PC-9 (cell line): ENCODE measurements around the gene ZNF214. TPM values are rescaled to one million over a fixed set of nuclear protein-coding genes. Genes with fewer than 3 reads are reported as not detected.

Experiments
- Bru-seq: library from RNA; stranded (reverse); fragments of 400-500 nt; gene quantifications from one replicate; lab custom pipeline; 2021; lab: Mats Ljungman, UMichigan
- BruChase-seq, 2 experiments: library from RNA; stranded (reverse); fragments of 400-500 nt; gene quantifications; one replicate each; lab custom pipeline; 2021; lab: Mats Ljungman, UMichigan
- BruUV-seq: library from RNA; stranded (reverse); fragments of 400-500 nt; replicated peaks from 2 replicates; lab custom pipeline; 2021; lab: Mats Ljungman, UMichigan
- CTCF ChIA-PET: fragments of 300-600 bp; sonication (Branson Sonifier 250); formaldehyde crosslinking; loops from one replicate; lab custom pipeline; 2022; ENCODE audit warnings: antibody characterized with exemption; lab: Charles Lee
- POLR2A ChIA-PET: fragments of 300-600 bp; sonication (Branson Sonifier 250); formaldehyde crosslinking; loops from one replicate; lab custom pipeline; 2022; ENCODE audit warnings: antibody characterized with exemption; ENCODE audit not compliant: unreplicated experiment; lab: Charles Lee
- DNase-seq, 2 experiments: peaks; one replicate each; pipeline versions ENCODE4 v3.0.0 to v3.0.0-alpha.2; 2015 to 2022; ENCODE audit warnings: mixed read lengths in 1 of 2
- H2AFZ ChIP-seq: fragments of 200-600 bp; sonication (generic); 2 replicates; pipeline ENCODE4 v1.8.1; 2017; ENCODE audit warnings: antibody characterized with exemption
- H3F3A ChIP-seq: fragments of 200-600 bp; sonication (generic); 2 replicates; pipeline ENCODE4 v1.8.1; 2017; ENCODE audit warnings: antibody characterized with exemption, mild to moderate bottlenecking, low read depth; ENCODE audit not compliant: insufficient read depth
- H3K27ac ChIP-seq: fragments of 200-600 bp; sonication (generic); 2 replicates; pipeline ENCODE4 v1.6.1; 2016; ENCODE audit warnings: mixed run types
- H3K27me3 ChIP-seq: fragments of 200-600 bp; sonication (generic); 2 replicates; pipeline ENCODE4 v1.6.1; 2016; ENCODE audit warnings: low read depth, mixed run types; ENCODE audit not compliant: insufficient read depth
- H3K36me3 ChIP-seq: fragments of 200-600 bp; sonication (generic); 2 replicates; pipeline ENCODE4 v1.6.1; 2016; ENCODE audit warnings: low read depth, mixed run types
- H3K4me1 ChIP-seq: fragments of 200-600 bp; sonication (generic); replicated peaks from 2 replicates; pipeline ENCODE4 v1.6.1; 2016; ENCODE audit warnings: mixed run types; ENCODE audit not compliant: insufficient read depth
- H3K4me2 ChIP-seq: fragments of 200-600 bp; sonication (generic); 2 replicates; pipeline ENCODE4 v1.6.1; 2017; ENCODE audit warnings: mixed run types
- H3K4me3 ChIP-seq: fragments of 200-600 bp; sonication (generic); 2 replicates; pipeline ENCODE4 v1.6.1; 2016; ENCODE audit warnings: mixed run types
- H3K79me2 ChIP-seq: fragments of 200-600 bp; sonication (generic); 2 replicates; pipeline ENCODE4 v1.6.1; 2017; ENCODE audit warnings: low read depth, mixed run types
- H3K9me2 ChIP-seq: fragments of 200-600 bp; sonication (generic); 2 replicates; pipeline ENCODE4 v1.8.1; 2017; ENCODE audit warnings: mild to moderate bottlenecking; ENCODE audit not compliant: insufficient read depth
- H3K9me3 ChIP-seq: fragments of 200-600 bp; sonication (generic); 2 replicates; pipeline ENCODE4 v1.8.1; 2016; ENCODE audit warnings: low read depth; ENCODE audit not compliant: insufficient read depth
- H4K20me1 ChIP-seq: fragments of 200-600 bp; sonication (generic); 2 replicates; pipeline ENCODE4 v1.8.1; 2017; ENCODE audit not compliant: insufficient read depth
- CTCF ChIP-seq: fragments of 200-600 bp; sonication (generic); conservative IDR thresholded peaks from 2 replicates; pipeline ENCODE4 v1.6.1; 2017; ENCODE audit warnings: mixed run types, antibody characterized with exemption, mild to moderate bottlenecking, moderate library complexity
- EZH2 ChIP-seq: fragments of 200-600 bp; sonication (generic); IDR thresholded peaks from 2 replicates; pipeline ENCODE4 v1.8.0; 2017; ENCODE audit warnings: antibody characterized with exemption, low read depth
- intact Hi-C: fragments of 100-400 bp; cut with micrococcal nuclease; formaldehyde crosslinking; loops from one replicate; pipeline ENCODE4 v1.10.0; 2022; ENCODE audit not compliant: unreplicated experiment
- long read RNA-seq: library from polyadenylated mRNA; stranded (forward); transcript quantifications from one replicate; pipeline ENCODE4 v2.0.0, GENCODE V29; 2022
- total RNA-seq: library from RNA; stranded (reverse); gene quantifications from 2 replicates; pipeline ENCODE4 v1.2.3, GENCODE V29; 2021

Gene ZNF214
- total RNA-seq (0.55 and 1.4 TPM in 2 replicates), Bru-seq, nascent RNA (percentile 36 among the genes with signal in this experiment), BruChase-seq, experiment 1, labeled RNA remaining after a 2-hour chase (percentile 27 among the genes with signal in this experiment), BruChase-seq, experiment 2, labeled RNA remaining after a 6-hour chase (percentile 12 among the genes with signal in this experiment)
- long read RNA-seq, partial matches to known transcripts: 0 of 1 reads
- long read RNA-seq, other reads (novel, unspliced or antisense): 1 of 1 reads

GRCh38 chr11:7020183-7020917, at the start of gene ZNF214, which contains the start of gene NLRP14:
ZNF214 (minus strand) TSS chr11:7020346; CDS start chr11:7002835, 17,511 bp downstream.
NLRP14 (plus strand) TSS chr11:7020479; CDS start chr11:7038587, 18,108 bp downstream.
- peak in 1 of 2 experiments; percentile 59 for DNase-seq
- TF ChIP-seq EZH2 (no peak), CTCF (no peak)
- intact Hi-C loops: no loop called here
- ChIA-PET POLR2A (interaction anchor here (0.7 kb wide), 2 partner anchors 120 to 438 kb away, joined by 3 to 4 read pairs; no protein-coding TSS in a partner anchor), CTCF (no interaction called here)
- no peaks in the 10 kb centered on the region for H3K36me3 ChIP-seq
- H3K79me2 ChIP-seq: no peaks in the 10 kb centered on the region
- no peaks in the 10 kb centered on the region for H3F3A ChIP-seq
- no peak within 1 kb of the TSS for H3K27ac ChIP-seq
- no peaks in the 10 kb centered on the region for H3K4me1 ChIP-seq
- BruUV-seq: no TSS peak
- no peaks in the 10 kb centered on the region for H3K27me3 ChIP-seq
- H3K4me2 ChIP-seq: peak within 1 kb of the TSS; percentile 28; the same call in 1 of the 2 replicates
- H2AFZ ChIP-seq: no peak within 1 kb of the TSS
- no peak within 1 kb of the TSS for H3K4me3 ChIP-seq
- no peaks in the 10 kb centered on the region for H3K9me2 ChIP-seq
- no peaks in the 10 kb centered on the region for H4K20me1 ChIP-seq
- H3K9me3 ChIP-seq: no peaks in the 10 kb centered on the region

GRCh38 chr11:7062534-7062933, 42.4 kb upstream of the ZNF214 start:
- Histone ChIP-seq H3K9me3 (no peaks in the 10 kb centered on the region), H3K4me3 (no peak overlapping the region), H3K36me3 (no peaks in the 10 kb centered on the region), H3K9me2 (no peaks in the 10 kb centered on the region), H3K4me1 (no peaks in the 10 kb centered on the region), H4K20me1 (no peaks in the 10 kb centered on the region), H3K4me2 (no peak overlapping the region), H3K27ac (no peak overlapping the region), H2AFZ (no peak overlapping the region), H3F3A (no peaks in the 10 kb centered on the region), H3K79me2 (no peaks in the 10 kb centered on the region), H3K27me3 (no peaks in the 10 kb centered on the region)
- POLR2A ChIA-PET: no interaction called here
- intact Hi-C loops: no loop called here
- BruUV-seq: no TSS peak
- DNase-seq: no peak
- CTCF ChIA-PET: no interaction called here
- TF ChIP-seq EZH2 (no peak), CTCF (no peak)

GRCh38 chr11:7060868-7061267, 40.7 kb upstream of the ZNF214 start:
- no peaks in the 10 kb centered on the region for H3F3A ChIP-seq
- no peaks in the 10 kb centered on the region for H3K36me3 ChIP-seq
- H2AFZ ChIP-seq: no peak overlapping the region
- no peaks in the 10 kb centered on the region for H3K79me2 ChIP-seq
- POLR2A ChIA-PET: no interaction called here
- H4K20me1 ChIP-seq: no peaks in the 10 kb centered on the region
- H3K27ac ChIP-seq: no peak overlapping the region
- no peaks in the 10 kb centered on the region for H3K9me3 ChIP-seq
- CTCF ChIA-PET: no interaction called here
- no peaks in the 10 kb centered on the region for H3K9me2 ChIP-seq
- intact Hi-C loops: no loop called here
- DNase-seq: peak in 1 of 2 experiments; percentile 43
- no peak overlapping the region for H3K4me3 ChIP-seq
- H3K4me2 ChIP-seq: no peak overlapping the region
- no peaks in the 10 kb centered on the region for H3K27me3 ChIP-seq
- BruUV-seq: no TSS peak
- no peaks in the 10 kb centered on the region for H3K4me1 ChIP-seq
- TF ChIP-seq CTCF (no peak), EZH2 (no peak)
